ENCODE measurements around the gene EPB41. TPM values are rescaled to one million over a fixed set of nuclear protein-coding genes. Genes with fewer than 3 reads are reported as not detected.
A peak's percentile ranks its signal among the peaks of the same experiment; 100 is the strongest.
"Not testable (repeated sequence)": the region's sequence is repeated elsewhere in the genome, so short reads cannot be mapped to it uniquely, and the experiment has no call there.

The EPB41 gene
- total RNA-seq, 1 donor from 2014 or later = 33.0 TPM

- no peak for ATAC-seq
Measured at GRCh38 chr1:29113413-29114117, 199.2 kb downstream of the EPB41 start.

- no peak for ATAC-seq
Measured at GRCh38 chr1:29114654-29115053, 200.3 kb downstream of the EPB41 start.

GRCh38 chr1:29117381-29117780, 203.0 kb downstream of the EPB41 start:
- no peak for ATAC-seq

DNA sequence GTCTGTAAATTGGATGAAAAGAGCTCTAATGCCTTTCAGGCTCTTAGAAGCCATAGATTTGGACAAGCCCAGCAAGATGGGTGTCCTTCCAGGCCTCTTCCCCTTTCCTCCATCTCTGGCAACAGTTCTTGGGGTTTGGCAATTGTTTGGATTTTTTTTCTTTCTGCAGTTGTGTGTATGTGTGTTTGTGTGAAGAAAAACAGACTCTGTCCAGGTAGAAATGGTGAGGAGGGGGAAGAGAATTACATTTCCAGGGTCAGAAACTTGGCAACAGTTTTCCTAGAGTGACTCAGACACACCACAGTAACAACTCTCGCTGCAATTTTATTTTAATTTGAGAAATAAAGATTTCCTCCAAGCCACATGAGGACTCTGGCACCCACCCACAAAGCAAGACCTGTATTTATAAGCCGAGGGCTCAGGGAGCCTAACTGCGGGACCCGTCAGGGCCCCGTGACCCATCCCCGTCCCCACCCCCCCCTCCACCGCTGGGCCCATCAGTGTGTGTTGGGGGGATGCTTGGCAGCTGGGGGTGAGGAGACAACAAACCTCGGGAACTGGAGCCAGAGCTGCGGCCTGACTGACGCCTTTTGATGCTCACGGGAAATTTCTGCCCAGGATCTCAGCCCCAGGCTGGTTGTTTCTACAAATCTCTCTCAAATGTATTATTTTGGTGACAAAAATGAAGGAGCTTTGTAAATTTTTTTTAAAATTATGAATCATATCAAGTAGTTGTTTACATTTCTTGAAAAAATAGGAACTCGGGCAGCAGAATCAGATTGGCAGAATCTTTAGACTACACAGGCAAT, 205.0 kb downstream of the EPB41 start:
- ATAC-seq = no peak

GRCh38 chr1:29120367-29120766, 206.0 kb downstream of the EPB41 start:
- ATAC-seq = no peak

GRCh38 chr1:29120947-29121485, 206.6 kb downstream of the EPB41 start:
- peak; percentile 46 for ATAC-seq

GRCh38 chr1:29121516-29121935, 207.2 kb downstream of the EPB41 start:
- ATAC-seq = no peak

DNA sequence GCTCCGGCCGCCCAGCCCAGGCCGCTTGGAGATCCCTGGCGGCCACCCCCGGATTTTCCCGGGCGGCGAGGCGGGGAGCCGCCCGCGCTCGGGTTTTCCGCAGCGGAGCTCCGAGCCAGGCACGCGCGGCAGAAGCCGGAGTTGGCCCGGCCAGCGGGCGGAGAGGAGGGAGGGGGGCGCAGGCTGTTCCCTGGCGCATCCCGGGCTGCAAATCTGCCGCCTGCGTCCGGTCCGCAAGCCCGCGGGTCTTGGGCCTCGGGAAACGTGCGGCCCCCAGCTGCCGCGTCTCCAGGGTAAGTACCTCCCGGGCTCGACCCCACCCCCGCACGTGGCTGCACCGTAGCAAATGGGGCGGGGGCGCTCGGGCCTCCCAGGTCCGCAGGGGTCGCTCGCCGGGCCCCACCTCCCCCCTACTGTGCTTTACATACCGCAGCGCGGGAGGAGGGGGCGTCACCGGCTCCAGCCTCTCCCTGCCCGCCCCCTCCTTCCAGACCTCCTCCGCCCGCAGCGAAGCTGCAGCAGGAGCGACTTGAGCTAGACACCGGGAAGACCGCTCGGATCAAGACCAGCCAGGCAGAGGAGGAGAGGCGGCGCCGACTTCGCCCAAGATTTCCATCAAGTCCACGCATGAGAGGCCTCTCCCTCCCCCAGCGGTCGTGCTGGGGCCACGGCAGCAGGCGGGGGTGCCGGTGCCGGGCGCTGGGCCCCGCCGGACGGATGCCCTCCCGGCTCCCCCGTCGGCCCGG, 207.7 kb downstream of the EPB41 start:
- ATAC-seq = peak; percentile 1

GRCh38 chr1:29122682-29123052, 208.3 kb downstream of the EPB41 start:
- peak; percentile 35 for ATAC-seq

DNA sequence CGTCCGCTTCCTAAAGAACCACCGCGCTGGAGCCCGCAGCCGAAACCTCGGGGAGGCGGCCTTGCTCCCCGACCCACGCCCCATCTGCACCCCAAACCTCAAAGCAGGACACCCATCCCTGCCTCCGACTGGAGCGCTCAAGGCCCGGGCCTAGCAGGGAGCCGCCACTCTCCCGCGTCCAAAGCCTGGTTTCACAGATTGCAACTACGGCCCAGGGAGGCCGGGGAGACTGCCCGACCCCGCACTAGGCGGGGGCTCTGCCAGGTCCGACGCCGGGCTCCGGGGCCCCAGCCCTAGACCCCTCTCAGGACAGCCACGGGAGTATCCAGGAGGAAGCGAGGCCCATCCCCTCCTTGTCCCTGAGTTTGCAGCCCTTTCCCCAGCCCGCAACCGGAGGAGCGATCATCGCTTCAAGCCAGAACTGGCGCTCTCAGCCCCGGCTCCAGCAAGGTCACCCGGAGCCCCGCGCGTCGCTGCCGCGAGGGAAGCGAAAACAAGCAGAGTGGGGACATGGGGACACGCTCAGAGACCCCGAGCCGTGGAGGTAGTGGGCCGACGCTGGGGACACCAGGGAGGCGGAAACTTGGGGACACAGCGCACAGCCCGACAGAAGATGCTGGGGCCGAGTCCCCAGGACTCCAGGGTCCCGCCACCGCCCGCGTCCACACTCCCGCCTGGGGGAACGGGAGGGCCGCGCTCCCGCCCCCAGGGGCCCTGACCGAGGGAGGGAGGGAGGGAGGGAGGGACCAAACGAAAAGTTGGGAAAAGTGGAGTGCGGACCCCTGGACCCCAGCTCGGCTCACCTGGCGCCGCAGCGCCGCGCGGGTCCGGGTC, 208.9 kb downstream of the EPB41 start:
- peak; percentile 4 for ATAC-seq

DNA sequence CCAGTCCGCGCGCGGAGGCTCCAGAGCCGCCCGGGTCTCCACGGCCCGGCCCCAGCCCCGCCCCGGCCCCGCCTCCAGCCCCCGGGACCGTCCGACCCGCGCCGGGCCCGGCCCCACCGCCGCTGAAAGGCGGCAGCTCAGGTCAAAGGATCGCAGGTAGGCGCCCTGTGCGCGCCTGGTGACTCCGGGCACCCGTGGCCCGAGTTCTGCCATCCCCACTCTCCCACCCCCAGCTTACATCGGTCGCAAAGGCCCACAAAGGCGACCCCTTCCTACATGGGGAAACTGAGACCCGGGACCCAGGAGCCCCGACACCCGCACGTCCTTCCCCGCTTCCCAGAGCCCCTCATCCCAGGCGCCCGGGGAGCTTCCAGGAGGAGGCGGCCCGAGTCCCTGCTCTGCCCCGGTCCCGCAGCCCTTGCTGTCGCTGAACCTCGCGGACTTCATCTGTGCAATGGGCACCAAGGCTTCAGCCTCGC, 209.6 kb downstream of the EPB41 start, which contains the start of gene TMEM200B:
Gene TMEM200B (minus strand): TSS at position 17 of the 479 bp plus-strand sequence. CDS start 2,075 bp downstream, outside the sequence.
- no peak for ATAC-seq

GRCh38 chr1:29124366-29125236, 210.2 kb downstream of the EPB41 start:
- ATAC-seq = peak; percentile 34

DNA sequence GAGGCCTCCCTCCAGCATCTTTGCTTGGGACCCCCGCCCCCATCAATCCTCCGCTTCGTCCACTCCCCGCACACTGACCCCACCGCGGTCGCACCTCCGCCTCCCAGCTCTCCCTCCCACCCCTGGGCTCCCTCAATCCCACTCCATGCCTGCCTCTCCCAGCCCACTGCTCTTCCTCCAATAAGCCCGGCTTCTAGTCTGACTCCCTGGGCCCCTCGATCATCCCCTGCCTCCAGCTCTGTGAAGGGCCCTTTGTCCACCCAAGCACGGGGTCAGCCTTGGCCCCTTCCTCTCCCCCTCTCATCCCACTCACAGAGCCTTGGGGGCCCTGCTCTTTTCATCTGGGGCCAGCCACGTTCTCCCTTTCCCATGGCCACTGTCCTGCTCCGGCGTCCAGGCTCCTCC, 210.9 kb downstream of the EPB41 start:
- ATAC-seq = no peak

DNA sequence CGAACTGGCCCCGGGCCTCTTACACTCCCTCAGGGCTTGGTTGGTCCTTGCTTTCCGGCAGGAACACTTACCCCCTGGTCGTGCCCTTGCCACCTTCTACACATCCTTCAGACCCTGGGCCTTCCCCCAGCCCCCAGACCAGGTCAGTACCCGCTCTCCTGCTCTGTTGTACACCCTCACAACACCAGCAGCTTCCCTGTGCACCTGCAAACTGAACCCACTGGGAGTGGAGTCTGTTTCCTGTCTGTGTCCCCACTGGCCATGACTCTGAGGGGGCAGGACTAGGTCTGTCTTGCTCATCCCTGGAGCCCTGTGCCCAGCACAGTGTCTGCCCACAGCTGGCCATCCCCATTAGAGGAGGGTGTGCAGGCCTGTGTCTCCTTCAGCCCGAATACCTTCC, 211.4 kb downstream of the EPB41 start:
- ATAC-seq = no peak

- no peak for ATAC-seq
Measured at GRCh38 chr1:29126198-29126597, 211.8 kb downstream of the EPB41 start.

DNA sequence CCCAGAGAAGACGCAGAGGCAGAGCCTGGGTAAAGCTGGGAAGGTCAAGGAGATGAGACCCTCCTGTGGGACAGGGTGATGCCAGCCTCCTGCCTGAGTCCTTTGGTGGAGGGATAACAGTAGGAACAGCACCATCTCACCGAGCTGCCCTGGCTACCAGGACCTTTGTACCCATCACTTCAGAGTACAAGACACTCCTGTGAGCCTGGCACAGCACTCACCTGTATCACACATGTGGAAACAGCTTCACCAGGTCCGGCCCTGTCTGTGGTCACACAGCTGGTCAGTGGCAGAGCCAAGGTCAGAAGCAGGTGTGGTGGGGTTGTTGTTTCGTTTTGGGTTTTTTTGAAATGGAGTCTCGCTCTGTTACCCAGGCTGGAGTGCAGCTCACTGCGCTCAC, 214.4 kb downstream of the EPB41 start:
- no peak for ATAC-seq

DNA sequence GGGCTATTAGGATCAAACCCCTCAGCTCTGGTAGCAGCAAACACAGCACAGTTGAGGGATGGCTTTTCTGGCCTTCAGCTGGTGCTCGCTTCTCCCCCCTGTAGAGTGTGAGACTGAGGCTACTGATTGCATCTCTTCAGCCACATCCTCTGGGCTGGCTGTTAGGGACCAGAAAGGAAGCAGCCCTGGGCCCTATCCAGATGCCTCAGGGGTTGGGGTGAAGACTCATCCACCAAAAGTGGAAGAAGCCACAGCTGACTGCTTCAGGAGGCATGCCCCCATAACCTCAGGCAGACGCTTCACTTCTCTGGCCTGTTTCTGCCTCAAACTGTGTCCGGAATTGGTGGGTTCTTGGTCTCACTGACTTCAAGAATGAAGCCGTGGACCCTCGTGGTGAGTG, 215.5 kb downstream of the EPB41 start:
- ATAC-seq = no peak

DNA sequence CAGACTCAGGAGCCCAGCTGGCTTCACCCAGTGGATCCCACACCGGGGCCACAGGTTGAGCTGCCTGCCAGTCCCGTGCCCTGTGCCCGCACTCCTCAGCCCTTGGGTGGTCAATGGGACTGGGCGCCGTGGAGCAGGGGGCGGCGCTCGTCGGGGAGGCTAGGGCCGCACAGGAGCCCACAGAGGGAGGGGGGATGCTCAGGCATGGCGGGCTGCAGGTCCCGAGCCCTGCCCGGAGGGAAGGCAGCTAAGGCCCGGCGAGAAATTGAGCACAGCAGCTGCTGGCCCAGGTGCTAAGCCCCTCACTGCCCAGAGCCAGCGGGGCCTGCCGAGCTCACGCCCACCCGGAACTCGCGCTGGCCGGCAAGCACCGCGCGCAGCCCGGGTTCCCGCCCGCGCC, 216.7 kb downstream of the EPB41 start:
- not testable (repeated sequence) for ATAC-seq

DNA sequence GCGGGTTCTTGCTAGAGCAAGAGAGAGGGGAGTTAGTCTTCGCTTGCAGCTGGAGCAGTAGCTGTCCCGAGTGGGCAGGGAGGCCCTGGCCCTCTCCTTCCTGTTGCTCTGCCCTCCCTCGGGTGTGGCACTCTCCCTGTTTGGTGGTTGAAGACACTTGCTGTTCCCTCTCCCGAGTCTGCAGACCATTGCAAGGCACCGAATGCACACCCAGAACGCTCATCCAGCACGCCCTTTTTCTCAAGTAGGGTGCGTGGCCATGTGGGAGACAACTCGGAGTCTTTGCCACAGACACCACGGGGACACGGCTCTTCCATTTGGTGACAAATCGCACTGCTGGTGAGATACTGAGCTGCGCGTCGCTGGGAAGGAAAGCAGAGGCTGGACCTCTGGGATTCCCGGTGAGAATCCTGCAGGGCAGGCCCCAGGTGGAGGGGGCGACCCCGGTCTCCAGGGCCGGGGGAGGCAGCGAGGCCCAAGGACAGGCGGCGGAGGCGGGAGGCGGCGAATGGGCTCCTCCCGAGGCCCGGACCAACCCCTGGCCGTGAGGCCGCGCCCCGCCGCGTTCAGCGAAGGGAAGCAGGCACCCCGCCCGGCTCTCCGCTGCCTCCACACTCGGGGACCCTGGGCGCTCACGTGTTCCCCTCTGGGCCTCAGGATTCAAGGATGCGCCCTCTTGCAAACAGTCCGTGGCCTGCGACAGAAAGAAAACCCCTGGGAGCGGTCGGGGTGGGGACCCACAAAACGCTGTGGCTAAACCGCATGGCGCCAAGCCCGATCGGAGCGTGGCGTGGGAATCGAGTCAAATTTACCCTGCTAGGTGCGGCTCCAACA, 219.7 kb downstream of the EPB41 start:
- ATAC-seq = peak; percentile 57

- peak; percentile 20 for ATAC-seq
Measured at GRCh38 chr1:29134695-29135028, 220.3 kb downstream of the EPB41 start.
